OCI-LY1 (cell line): Measurements from ENCODE around the gene ALDH1A3.

Experiments
- H2AFZ ChIP-seq: fragments of 200-600 bp; sonication (generic), shearing (Covaris generic); 2 replicates; pipeline ENCODE4 v1.6.0; 2014; ENCODE audit warnings: antibody characterized with exemption, mild to moderate bottlenecking, low read length
- H3F3A ChIP-seq: fragments of 200-600 bp; sonication (generic), shearing (Covaris generic); 2 replicates; pipeline ENCODE4 v1.6.0; 2014; ENCODE audit warnings: mild to moderate bottlenecking, antibody characterized with exemption, low read length, moderate library complexity; ENCODE audit not compliant: insufficient read depth
- H3K27ac ChIP-seq: fragments of 200-600 bp; sonication (generic); 2 replicates; pipeline ENCODE4 v1.5.1; 2014; ENCODE audit warnings: low read length, mixed run types, mild to moderate bottlenecking, low read depth; ENCODE audit not compliant: poor library complexity, severe bottlenecking
- H3K27me3 ChIP-seq: fragments of 200-600 bp; sonication (generic); 2 replicates; pipeline ENCODE4 v1.6.0; 2014; ENCODE audit warnings: antibody characterized with exemption, mild to moderate bottlenecking, low read length, moderate library complexity; ENCODE audit not compliant: insufficient read depth
- H3K36me3 ChIP-seq: fragments of 200-600 bp; sonication (generic); 2 replicates; pipeline ENCODE4 v1.6.1; 2014; ENCODE audit warnings: mild to moderate bottlenecking, antibody characterized with exemption, low read length, moderate library complexity, mixed read lengths; ENCODE audit not compliant: insufficient read depth
- H3K4me1 ChIP-seq: fragments of 200-600 bp; sonication (generic); 2 replicates; pipeline ENCODE4 v1.5.1; 2014; ENCODE audit warnings: mild to moderate bottlenecking, low read length, moderate library complexity; ENCODE audit not compliant: insufficient read depth, severe bottlenecking
- H3K4me2 ChIP-seq: fragments of 200-600 bp; sonication (generic), shearing (Covaris generic); 2 replicates; pipeline ENCODE4 v1.6.1; 2014; ENCODE audit warnings: low read length
- H3K4me3 ChIP-seq: fragments of 200-600 bp; sonication (generic); 2 replicates; pipeline ENCODE4 v1.5.1; 2014; ENCODE audit warnings: low read length, low read depth, mild to moderate bottlenecking, mixed read lengths; ENCODE audit not compliant: poor library complexity, severe bottlenecking
- H3K79me2 ChIP-seq: fragments of 200-600 bp; shearing (Covaris generic); 2 replicates; pipeline ENCODE4 v1.6.1; 2016; ENCODE audit warnings: mixed run types, low read length, mixed read lengths; ENCODE audit not compliant: insufficient read depth
- H3K9ac ChIP-seq: fragments of 200-600 bp; sonication (generic), shearing (Covaris generic); 2 replicates; pipeline ENCODE4 v1.6.1; 2014; ENCODE audit warnings: mild to moderate bottlenecking, low read length, mixed read lengths
- H3K9me2 ChIP-seq: fragments of 200-600 bp; sonication (generic), shearing (Covaris generic); 2 replicates; pipeline ENCODE4 v1.6.1; 2014; ENCODE audit warnings: low read depth, mild to moderate bottlenecking, low read length, mixed read lengths
- H3K9me3 ChIP-seq: fragments of 200-600 bp; shearing (Covaris generic); 2 replicates; pipeline ENCODE4 v1.6.1; 2014; ENCODE audit warnings: low read length, mixed read lengths
- H4K20me1 ChIP-seq: fragments of 200-600 bp; sonication (generic), shearing (Covaris generic); 2 replicates; pipeline ENCODE4 v1.6.0; 2016; ENCODE audit warnings: mild to moderate bottlenecking, low read length; ENCODE audit not compliant: insufficient read depth
- EZH2 ChIP-seq: fragments of 200-600 bp; sonication (generic), shearing (Covaris generic); IDR thresholded peaks from 2 replicates; pipeline ENCODE4 v1.8.0; 2017; ENCODE audit warnings: borderline replicate concordance, mixed run types, mild to moderate bottlenecking, antibody characterized with exemption, low read length, moderate library complexity, mixed read lengths
- TF ChIP-seq, protein P1 (sequence below): fragments of 200-600 bp; sonication (generic), shearing (Covaris generic); IDR thresholded peaks from 2 replicates; pipeline ENCODE4 v1.5.1; 2017; ENCODE audit warnings: mild to moderate bottlenecking, antibody characterized with exemption, low read length, moderate library complexity, mixed read lengths

Gene ALDH1A3

GRCh38 chr15:100932676-100933348 is 53.2 kb downstream of the ALDH1A3 start:
- Histone ChIP-seq H3K4me2 (peak overlapping the region; percentile 55; the same call in 1 of the 2 replicates), H3F3A (no peaks in the 10 kb centered on the region), H3K4me1 (peaks cover 90% of the 10 kb centered on the region), H3K9me3 (no peaks in the 10 kb centered on the region), H3K27ac (peak overlapping the region; percentile 96), H4K20me1 (no peaks in the 10 kb centered on the region), H3K36me3 (peaks cover 67% of the 10 kb centered on the region), H3K27me3 (no peaks in the 10 kb centered on the region), H3K9ac (peak overlapping the region; percentile 9; the same call in 1 of the 2 replicates), H3K9me2 (no peaks in the 10 kb centered on the region), H3K79me2 (no peaks in the 10 kb centered on the region; the same call in 1 of the 2 replicates), H2AFZ (no peak overlapping the region), H3K4me3 (no peak overlapping the region)
- TF ChIP-seq EZH2, result no peak
- TF ChIP-seq, protein P1, sequence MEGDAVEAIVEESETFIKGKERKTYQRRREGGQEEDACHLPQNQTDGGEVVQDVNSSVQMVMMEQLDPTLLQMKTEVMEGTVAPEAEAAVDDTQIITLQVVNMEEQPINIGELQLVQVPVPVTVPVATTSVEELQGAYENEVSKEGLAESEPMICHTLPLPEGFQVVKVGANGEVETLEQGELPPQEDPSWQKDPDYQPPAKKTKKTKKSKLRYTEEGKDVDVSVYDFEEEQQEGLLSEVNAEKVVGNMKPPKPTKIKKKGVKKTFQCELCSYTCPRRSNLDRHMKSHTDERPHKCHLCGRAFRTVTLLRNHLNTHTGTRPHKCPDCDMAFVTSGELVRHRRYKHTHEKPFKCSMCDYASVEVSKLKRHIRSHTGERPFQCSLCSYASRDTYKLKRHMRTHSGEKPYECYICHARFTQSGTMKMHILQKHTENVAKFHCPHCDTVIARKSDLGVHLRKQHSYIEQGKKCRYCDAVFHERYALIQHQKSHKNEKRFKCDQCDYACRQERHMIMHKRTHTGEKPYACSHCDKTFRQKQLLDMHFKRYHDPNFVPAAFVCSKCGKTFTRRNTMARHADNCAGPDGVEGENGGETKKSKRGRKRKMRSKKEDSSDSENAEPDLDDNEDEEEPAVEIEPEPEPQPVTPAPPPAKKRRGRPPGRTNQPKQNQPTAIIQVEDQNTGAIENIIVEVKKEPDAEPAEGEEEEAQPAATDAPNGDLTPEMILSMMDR, result no peak

- Histone ChIP-seq H3K9ac (no peak overlapping the region), H3F3A (no peaks in the 10 kb centered on the region), H3K36me3 (peaks cover 64% of the 10 kb centered on the region), H3K9me2 (no peaks in the 10 kb centered on the region), H3K4me3 (no peak overlapping the region), H3K27ac (peak overlapping the region; percentile 96), H3K27me3 (no peaks in the 10 kb centered on the region), H2AFZ (no peak overlapping the region), H3K4me2 (no peak overlapping the region), H3K79me2 (no peaks in the 10 kb centered on the region; the same call in 1 of the 2 replicates), H3K9me3 (no peaks in the 10 kb centered on the region), H3K4me1 (peaks cover 90% of the 10 kb centered on the region), H4K20me1 (no peaks in the 10 kb centered on the region)
- TF ChIP-seq EZH2, result no peak
- TF ChIP-seq, protein P1, result no peak
Measured at GRCh38 chr15:100934166-100934565, 54.5 kb downstream of the ALDH1A3 start.

DNA sequence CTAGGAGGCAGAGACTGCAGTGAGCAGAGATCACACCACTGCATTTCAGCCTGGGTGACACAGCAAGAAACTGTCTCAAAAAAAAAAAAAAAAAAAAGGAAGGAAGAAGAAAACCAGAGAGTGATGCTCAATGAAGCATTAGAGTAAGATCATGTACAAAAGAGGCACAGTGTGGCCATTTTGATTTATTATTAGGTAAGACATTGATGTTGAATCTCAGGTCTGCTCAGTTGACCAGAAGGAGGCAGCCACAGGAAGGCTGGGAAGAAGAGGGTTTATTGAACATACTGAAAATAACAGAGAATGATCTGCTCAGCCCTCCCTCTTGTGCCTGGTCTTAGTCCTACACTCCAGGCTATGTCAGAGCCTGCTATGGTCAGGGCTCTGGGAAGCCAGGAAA is 55.1 kb downstream of the ALDH1A3 start:
- TF ChIP-seq EZH2, result no peak
- TF ChIP-seq, protein P1, result no peak
- H3K4me1 ChIP-seq, result peaks cover 90% of the 10 kb centered on the region
- H3K9ac ChIP-seq, result no peak overlapping the region; the same call in 1 of the 2 replicates
- no peak overlapping the region for H3K4me2 ChIP-seq
- no peaks in the 10 kb centered on the region for H3K27me3 ChIP-seq
- H3K4me3 ChIP-seq, result no peak overlapping the region
- H2AFZ ChIP-seq, result no peak overlapping the region
- no peaks in the 10 kb centered on the region for H3F3A ChIP-seq
- peaks cover 64% of the 10 kb centered on the region for H3K36me3 ChIP-seq
- H3K9me2 ChIP-seq, result no peaks in the 10 kb centered on the region
- H3K9me3 ChIP-seq, result no peaks in the 10 kb centered on the region
- no peaks in the 10 kb centered on the region; the same call in 1 of the 2 replicates for H3K79me2 ChIP-seq
- H3K27ac ChIP-seq, result peak overlapping the region; percentile 96
- no peaks in the 10 kb centered on the region for H4K20me1 ChIP-seq
